ENCODE data around the gene ARHGDIB.

GRCh38 chr12:14942196-14942931 lies 19.0 kb downstream of the ARHGDIB start:
- TF ChIP-seq, protein P1, sequence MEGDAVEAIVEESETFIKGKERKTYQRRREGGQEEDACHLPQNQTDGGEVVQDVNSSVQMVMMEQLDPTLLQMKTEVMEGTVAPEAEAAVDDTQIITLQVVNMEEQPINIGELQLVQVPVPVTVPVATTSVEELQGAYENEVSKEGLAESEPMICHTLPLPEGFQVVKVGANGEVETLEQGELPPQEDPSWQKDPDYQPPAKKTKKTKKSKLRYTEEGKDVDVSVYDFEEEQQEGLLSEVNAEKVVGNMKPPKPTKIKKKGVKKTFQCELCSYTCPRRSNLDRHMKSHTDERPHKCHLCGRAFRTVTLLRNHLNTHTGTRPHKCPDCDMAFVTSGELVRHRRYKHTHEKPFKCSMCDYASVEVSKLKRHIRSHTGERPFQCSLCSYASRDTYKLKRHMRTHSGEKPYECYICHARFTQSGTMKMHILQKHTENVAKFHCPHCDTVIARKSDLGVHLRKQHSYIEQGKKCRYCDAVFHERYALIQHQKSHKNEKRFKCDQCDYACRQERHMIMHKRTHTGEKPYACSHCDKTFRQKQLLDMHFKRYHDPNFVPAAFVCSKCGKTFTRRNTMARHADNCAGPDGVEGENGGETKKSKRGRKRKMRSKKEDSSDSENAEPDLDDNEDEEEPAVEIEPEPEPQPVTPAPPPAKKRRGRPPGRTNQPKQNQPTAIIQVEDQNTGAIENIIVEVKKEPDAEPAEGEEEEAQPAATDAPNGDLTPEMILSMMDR (IDR thresholded peaks at IDR 0.05 in 2 of 3, conservative IDR thresholded peaks at IDR 0.05 in 1 of 3; ENCODE audit: borderline replicate concordance in 1 of 3, insufficient read depth in 1 of 3, low read depth in 2 of 3, low read length in 2 of 3): no peak
- TF ChIP-seq EZH2phosphoT487 (IDR thresholded peaks at IDR 0.05; ENCODE audit: borderline replicate concordance) (no peak), POLR2A (IDR thresholded peaks at IDR 0.05; ENCODE audit: borderline replicate concordance, extremely low read depth, insufficient read depth, insufficient read length) (no peak), EZH2 (IDR thresholded peaks at IDR 0.05) (no peak), ATF3 (IDR thresholded peaks at IDR 0.05) (no peak)
